ENCODE data around the gene PKN3. TPM values are rescaled to one million over a fixed set of nuclear protein-coding genes. Genes with fewer than 3 reads are reported as not detected.

PKN3 gene
- total and polyA plus RNA-seq, 9 of the 15 experiments (the other 6 are each of a cell fraction or from before 2014, with no cell fraction given), result 0.82 to 49.2 (median 19.7) TPM

DNA sequence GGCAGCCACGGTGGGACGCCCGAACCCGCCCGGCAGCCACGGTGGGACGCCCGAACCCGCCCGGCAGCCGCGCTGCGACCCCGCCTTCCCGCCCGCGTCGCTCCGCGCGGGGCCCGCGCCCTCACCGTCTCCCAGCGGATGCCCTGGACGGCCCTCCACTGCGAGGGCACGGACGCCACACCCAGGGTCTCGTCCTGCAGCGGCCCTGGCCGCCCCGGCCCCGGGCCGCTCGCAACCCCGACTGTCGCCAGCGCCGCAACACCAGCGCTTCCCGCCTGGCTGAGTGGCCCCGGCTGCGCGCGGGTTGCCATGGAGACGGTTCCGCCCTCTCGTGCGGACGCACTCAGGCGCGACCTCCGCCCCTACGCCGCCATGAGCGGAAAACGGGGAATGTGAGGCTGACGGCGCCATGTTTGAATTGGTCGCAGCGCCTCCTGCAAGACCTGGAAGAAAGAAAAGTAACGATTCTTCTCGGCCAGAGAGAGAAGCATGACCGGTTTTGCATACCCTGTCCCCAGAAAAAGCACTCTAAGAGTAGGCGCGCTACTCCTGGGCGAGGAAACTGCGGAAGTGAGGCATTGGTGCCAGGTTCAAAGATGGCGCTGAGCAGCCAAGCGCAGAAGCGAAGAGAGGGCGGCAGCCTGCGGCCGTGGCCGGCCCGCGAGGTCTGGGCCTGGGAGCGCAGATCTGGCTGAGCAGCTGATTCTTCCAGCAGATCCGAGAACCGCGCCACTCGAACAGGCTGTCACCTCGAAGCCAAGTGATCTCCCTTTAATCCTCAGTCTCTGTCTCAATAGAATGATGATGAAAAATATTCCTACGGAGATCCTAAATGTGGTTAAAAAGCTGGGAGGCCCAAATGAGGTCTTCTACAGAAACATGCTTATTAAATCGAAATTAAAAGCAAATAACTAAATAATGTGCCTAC, 45.6 kb upstream of the PKN3 start, which contains the start of gene DYNC2I2 (continued):
- peak; percentile 84; the same call in 1 of the 2 replicates for TF ChIP-seq ARID4B (CRISPR knock-in tag; IDR thresholded peaks at IDR 0.05)
- peak; percentile 90 for TF ChIP-seq POLR2H (tag; IDR thresholded peaks at IDR 0.05; ENCODE audit: low read depth)
- no peak for TF ChIP-seq ZNF124 (CRISPR knock-in tag; IDR thresholded peaks at IDR 0.05)
- TF ChIP-seq SNRNP70 (optimal IDR thresholded peaks at IDR 0.05; ENCODE audit: low read depth, low read length), result no peak
- TF ChIP-seq ZNF318 (IDR thresholded peaks at IDR 0.05; ENCODE audit: borderline replicate concordance in 1 of 2, low read depth in 1 of 2), result peak in 1 of 2 experiments; percentile 43; a peak in 1 of 4 replicates
- peak; percentile 86 for TF ChIP-seq ZBTB12 (CRISPR knock-in tag; IDR thresholded peaks at IDR 0.05)
- peak; percentile 72; the same call in 1 of the 2 replicates for TF ChIP-seq ZNF232 (CRISPR knock-in tag; IDR thresholded peaks at IDR 0.05)
- TF ChIP-seq BRD9 (IDR thresholded peaks at IDR 0.05; ENCODE audit: low read depth, partially characterized antibody), result peak; percentile 99
- TF ChIP-seq SMARCB1 (IDR thresholded peaks at IDR 0.05; ENCODE audit: insufficient read length, low read depth), result no peak

All from K562 (cell line).